Neuronal stem cell (in vitro differentiated cells): ENCODE results near the gene GCN1.
A peak's percentile ranks its signal among the peaks of the same experiment; 100 is the strongest.

Experiments
- DNase-seq: peaks from one replicate; pipeline ENCODE4 v3.0.0-alpha.2; 2013; ENCODE audit warnings: low spot score
- H2AFZ ChIP-seq: one replicate; pipeline ENCODE4 v1.6.1; 2013; ENCODE audit warnings: mild to moderate bottlenecking, low read length, inconsistent platforms
- H2AK5ac ChIP-seq: 2 replicates; pipeline ENCODE4 v1.6.1; 2013; ENCODE audit warnings: low read depth, mild to moderate bottlenecking, inconsistent platforms, low read length, moderate library complexity, mixed read lengths
- H2BK120ac ChIP-seq: 2 replicates; pipeline ENCODE4 v1.6.1; 2013; ENCODE audit warnings: low read depth, mild to moderate bottlenecking, inconsistent platforms, low read length, moderate library complexity, mixed read lengths
- H2BK12ac ChIP-seq: one replicate; pipeline ENCODE4 v1.6.1; 2013; ENCODE audit warnings: low read length, inconsistent platforms
- H2BK15ac ChIP-seq: 2 replicates; pipeline ENCODE4 v1.6.1; 2013; ENCODE audit warnings: mild to moderate bottlenecking, low read length, inconsistent platforms, mixed read lengths
- H2BK5ac ChIP-seq: one replicate; pipeline ENCODE4 v1.6.1; 2013; ENCODE audit warnings: inconsistent platforms, mild to moderate bottlenecking, low read length, moderate library complexity
- H3K14ac ChIP-seq: one replicate; pipeline ENCODE4 v1.6.1; 2013; ENCODE audit warnings: low read length, inconsistent platforms
- H3K18ac ChIP-seq: 2 replicates; pipeline ENCODE4 v1.6.1; 2013; ENCODE audit warnings: low read length, inconsistent platforms
- H3K23ac ChIP-seq: 2 replicates; pipeline ENCODE4 v1.6.1; 2013; ENCODE audit warnings: low read depth, mild to moderate bottlenecking, mixed read lengths, low read length, inconsistent platforms; ENCODE audit not compliant: poor library complexity
- H3K27ac ChIP-seq: replicated peaks from 3 replicates; pipeline ENCODE4 v1.5.1; 2013; ENCODE audit warnings: low read length, inconsistent platforms
- H3K27me3 ChIP-seq, 3 experiments: 2 replicates each; pipeline ENCODE4 v1.6.1; 2013; ENCODE audit warnings: low read length in 3 of 3, mild to moderate bottlenecking in 2 of 3, inconsistent platforms in 1 of 3, low read depth in 1 of 3, mixed read lengths in 1 of 3, moderate library complexity in 1 of 3; ENCODE audit not compliant: control insufficient read depth in 3 of 3, insufficient read depth in 3 of 3
- H3K36me3 ChIP-seq, 2 donors: replicated peaks in 1 of 2; 2 replicates each; pipeline ENCODE4 v1.6.1; 2013; ENCODE audit warnings: low read length in 2 of 2; ENCODE audit not compliant: control insufficient read depth in 2 of 2, insufficient read depth in 2 of 2
- H3K4ac ChIP-seq: 2 replicates; pipeline ENCODE4 v1.6.1; 2013; ENCODE audit warnings: inconsistent platforms, mild to moderate bottlenecking, low read length, moderate library complexity
- H3K4me1 ChIP-seq, 2 donors: 1 replicate in 1 of 2; 2 replicates in 1 of 2; pipeline ENCODE4 v1.6.1; 2013; ENCODE audit warnings: low read length in 2 of 2, low read depth in 1 of 2; ENCODE audit not compliant: control insufficient read depth in 2 of 2, insufficient read depth in 1 of 2
- H3K4me2 ChIP-seq: one replicate; pipeline ENCODE4 v1.6.1; 2013; ENCODE audit warnings: mild to moderate bottlenecking, low read length, inconsistent platforms; ENCODE audit not compliant: insufficient read depth, poor library complexity, severe bottlenecking
- H3K4me3 ChIP-seq, 2 donors: 2 replicates each; pipeline ENCODE4 v1.5.1; 2013; ENCODE audit warnings: low read length in 2 of 2, mild to moderate bottlenecking in 2 of 2, inconsistent platforms in 1 of 2, moderate library complexity in 1 of 2
- H3K79me1 ChIP-seq: one replicate; pipeline ENCODE4 v1.6.1; 2013; ENCODE audit warnings: low read depth, mild to moderate bottlenecking, inconsistent platforms, low read length, moderate library complexity
- H3K9ac ChIP-seq: one replicate; pipeline ENCODE4 v1.6.1; 2013; ENCODE audit warnings: mild to moderate bottlenecking, low read depth, low read length, inconsistent platforms; ENCODE audit not compliant: poor library complexity
- H3K9me3 ChIP-seq, 2 donors: replicated peaks in 1 of 2; 2 replicates each; pipeline versions ENCODE3 to v1.6.1; 2013; ENCODE audit warnings: low read length in 2 of 2, mild to moderate bottlenecking in 2 of 2, inconsistent platforms in 1 of 2, low read depth in 1 of 2, mixed read lengths in 1 of 2, moderate library complexity in 1 of 2; ENCODE audit not compliant: control insufficient read depth in 2 of 2, insufficient read depth in 1 of 2
- H4K8ac ChIP-seq: one replicate; pipeline ENCODE4 v1.6.1; 2013; ENCODE audit warnings: low read depth, mild to moderate bottlenecking, inconsistent platforms, low read length, moderate library complexity
- H4K91ac ChIP-seq: one replicate; pipeline ENCODE4 v1.6.1; 2013; ENCODE audit warnings: low read length, low read depth, mild to moderate bottlenecking, inconsistent platforms; ENCODE audit not compliant: poor library complexity
- WGBS, 2 donors: extraction: QIAGEN DNeasy Blood & Tissue Kit; methylation state at CpG; one replicate each; pipeline ENCODE4 v1.1.7; 2013; ENCODE audit warnings: missing lambda C conversion rate in 2 of 2, mixed read lengths in 1 of 2; ENCODE audit not compliant: insufficient read length in 2 of 2, insufficient replicate concordance in 1 of 2; ENCODE audit errors: extremely low coverage in 2 of 2; 5-methylcytosine and 5-hydroxymethylcytosine counted together

The GCN1 gene

GRCh38 chr12:120161852-120162251 lies 32.7 kb downstream of the GCN1 start:
- no peak overlapping the region for H3K4me3 ChIP-seq
- no peaks in the 10 kb centered on the region for H3K79me1 ChIP-seq
- H4K8ac ChIP-seq, result no peak overlapping the region
- no peak overlapping the region for H3K27ac ChIP-seq
- H3K4me2 ChIP-seq, result no peak overlapping the region
- no peak overlapping the region for H3K18ac ChIP-seq
- H3K9ac ChIP-seq, result no peak overlapping the region
- no peak overlapping the region for H3K14ac ChIP-seq
- no peak overlapping the region for H2BK12ac ChIP-seq
- no peak overlapping the region for H2AK5ac ChIP-seq
- H2BK15ac ChIP-seq, result no peak overlapping the region
- H3K36me3 ChIP-seq, result peaks cover 68 to 87% of the 10 kb centered on the region in 2 donors
- no peaks in the 10 kb centered on the region for H3K27me3 ChIP-seq
- H3K23ac ChIP-seq, result peak overlapping the region; percentile 76
- H3K9me3 ChIP-seq, result no peaks in the 10 kb centered on the region
- H4K91ac ChIP-seq, result no peak overlapping the region
- H3K4ac ChIP-seq, result no peak overlapping the region
- WGBS, 2 donors, result no CpG with 5 or more reads among the region's 11 CpGs
- no peak overlapping the region for H2AFZ ChIP-seq
- H2BK120ac ChIP-seq, result no peak overlapping the region
- no peak overlapping the region for H2BK5ac ChIP-seq
- H3K4me1 ChIP-seq, result no peaks in the 10 kb centered on the region
- no peak for DNase-seq

- Histone ChIP-seq H2BK12ac (no peak overlapping the region), H3K79me1 (no peaks in the 10 kb centered on the region), H3K9ac (no peak overlapping the region), H3K4me1 (no peaks in the 10 kb centered on the region), H3K4ac (no peak overlapping the region), H2AK5ac (no peak overlapping the region), H3K27me3 (no peaks in the 10 kb centered on the region), H2BK120ac (no peak overlapping the region), H4K8ac (no peak overlapping the region), H2BK15ac (no peak overlapping the region), H2AFZ (no peak overlapping the region), H3K27ac (no peak overlapping the region), H2BK5ac (no peak overlapping the region), H3K18ac (no peak overlapping the region), H4K91ac (no peak overlapping the region), H3K36me3 (peaks cover 87 to 98% of the 10 kb centered on the region in 2 donors), H3K14ac (no peak overlapping the region), H3K4me3 (no peak overlapping the region), H3K23ac (peak overlapping the region; percentile 34), H3K4me2 (no peak overlapping the region), H3K9me3 (peaks cover 0 to 5% of the 10 kb centered on the region in 2 donors)
- DNase-seq, result no peak
- WGBS, 2 donors, result no CpG with 5 or more reads among the region's 12 CpGs
These were observed 34.8 kb downstream of the GCN1 start for GRCh38 chr12:120159509-120160237.

DNA sequence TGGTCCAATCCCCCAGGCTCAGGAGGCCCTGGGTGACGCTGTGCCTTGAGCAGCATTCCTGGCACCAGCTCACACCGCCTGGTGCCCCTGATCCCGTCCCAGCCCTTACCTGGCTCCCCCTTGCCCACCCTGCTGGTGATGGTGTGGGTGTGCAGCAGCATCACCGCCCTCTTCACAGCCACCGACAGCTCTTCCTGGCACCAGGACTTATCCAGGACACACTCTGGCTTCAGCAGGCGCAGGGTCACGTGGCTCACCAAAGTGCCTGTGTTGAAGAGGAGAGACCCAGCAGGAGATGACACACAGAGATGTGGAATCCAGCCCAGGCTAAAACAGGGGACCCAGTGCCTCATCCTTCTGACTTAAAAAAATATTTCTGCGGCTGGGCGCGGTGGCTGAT lies 36.2 kb downstream of the GCN1 start:
- H2AFZ ChIP-seq, result no peak overlapping the region
- H3K79me1 ChIP-seq, result no peaks in the 10 kb centered on the region
- no peak overlapping the region for H3K14ac ChIP-seq
- no CpG with 5 or more reads among the region's 10 CpGs for WGBS, 2 donors
- no peak overlapping the region for H2BK15ac ChIP-seq
- H3K4me1 ChIP-seq, result no peaks in the 10 kb centered on the region
- no peak overlapping the region for H3K4me3 ChIP-seq
- peaks cover 90 to 98% of the 10 kb centered on the region in 2 donors for H3K36me3 ChIP-seq
- H3K4ac ChIP-seq, result no peak overlapping the region
- peak overlapping the region; percentile 52 for H3K23ac ChIP-seq
- H2BK120ac ChIP-seq, result no peak overlapping the region
- no peaks in the 10 kb centered on the region for H3K27me3 ChIP-seq
- no peak for DNase-seq
- H2AK5ac ChIP-seq, result no peak overlapping the region
- peak overlapping the region; percentile 63 for H3K9ac ChIP-seq
- H2BK5ac ChIP-seq, result no peak overlapping the region
- H3K18ac ChIP-seq, result no peak overlapping the region
- H3K9me3 ChIP-seq, result peaks cover 0 to 5% of the 10 kb centered on the region in 2 donors
- no peak overlapping the region for H3K27ac ChIP-seq
- H4K91ac ChIP-seq, result no peak overlapping the region
- H2BK12ac ChIP-seq, result no peak overlapping the region
- no peak overlapping the region for H4K8ac ChIP-seq
- H3K4me2 ChIP-seq, result no peak overlapping the region

- no CpG with 5 or more reads among the region's 11 CpGs for WGBS, 2 donors
- Histone ChIP-seq H2AK5ac (no peak overlapping the region), H3K18ac (no peak overlapping the region), H3K27ac (no peak overlapping the region), H2BK120ac (no peak overlapping the region), H3K79me1 (no peaks in the 10 kb centered on the region), H3K9ac (no peak overlapping the region), H3K4me2 (no peak overlapping the region), H2BK5ac (no peak overlapping the region), H3K23ac (no peak overlapping the region), H3K27me3 (no peaks in the 10 kb centered on the region), H2BK15ac (no peak overlapping the region), H3K36me3 (peaks cover 87 to 98% of the 10 kb centered on the region in 2 donors), H2AFZ (no peak overlapping the region), H4K91ac (no peak overlapping the region), H3K14ac (no peak overlapping the region), H3K4ac (no peak overlapping the region), H3K4me1 (no peaks in the 10 kb centered on the region), H2BK12ac (no peak overlapping the region), H4K8ac (no peak overlapping the region), H3K9me3 (peaks cover 0 to 7% of the 10 kb centered on the region in 2 donors), H3K4me3 (no peak overlapping the region)
- DNase-seq, result no peak
These were observed 36.8 kb downstream of the GCN1 start for GRCh38 chr12:120157678-120158077.
